Skeletal muscle tissue (tissue), 4 donors: ENCODE measurements around the gene FHIT. TPM values are rescaled to one million over a fixed set of nuclear protein-coding genes. Genes with fewer than 3 reads are reported as not detected.

ENCODE experiments used
- H3K27ac ChIP-seq: one replicate; pipeline ENCODE4 v1.7.0; 2013; ENCODE audit warnings: mild to moderate bottlenecking, low read depth, low read length, inconsistent platforms
- H3K27me3 ChIP-seq, 3 donors: one replicate each; pipeline ENCODE4 v1.7.0; 2013; ENCODE audit warnings: low read length in 3 of 3; ENCODE audit not compliant: control insufficient read depth in 3 of 3, insufficient read depth in 3 of 3
- H3K36me3 ChIP-seq, 3 donors: one replicate each; pipeline ENCODE4 v1.7.0; 2013; ENCODE audit warnings: low read length in 3 of 3; ENCODE audit not compliant: control insufficient read depth in 3 of 3, insufficient read depth in 3 of 3
- H3K4me1 ChIP-seq, 3 donors: one replicate each; pipeline ENCODE4 v1.7.0; 2013; ENCODE audit warnings: low read length in 3 of 3, mild to moderate bottlenecking in 3 of 3; ENCODE audit not compliant: control insufficient read depth in 3 of 3, insufficient read depth in 3 of 3
- H3K4me3 ChIP-seq, 3 donors: one replicate each; pipeline ENCODE4 v1.7.0; 2013; ENCODE audit warnings: low read length in 3 of 3
- H3K9ac ChIP-seq, 3 donors: one replicate each; pipeline ENCODE4 v1.7.0; 2013; ENCODE audit warnings: low read length in 3 of 3, mild to moderate bottlenecking in 3 of 3, moderate library complexity in 2 of 3, low read depth in 1 of 3
- H3K9me3 ChIP-seq, 3 donors: one replicate each; pipeline ENCODE4 v1.7.0; 2013; ENCODE audit warnings: low read length in 3 of 3; ENCODE audit not compliant: control insufficient read depth in 3 of 3
- total RNA-seq: library from RNA; depleted of rRNA; stranded (reverse); fragments of >200 nt; gene quantifications from one replicate; pipeline ENCODE4 v1.2.3, GENCODE V29; 2014
- donor health status: Osteomylitis.

FHIT gene
- total RNA-seq, 1 donor from 2014 or later: 4.2 TPM

- Histone ChIP-seq H3K9ac (no peak overlapping the region), H3K4me1 (no peaks in the 10 kb centered on the region), H3K9me3 (no peaks in the 10 kb centered on the region), H3K27me3 (no peaks in the 10 kb centered on the region), H3K4me3 (no peak overlapping the region), H3K36me3 (no peaks in the 10 kb centered on the region), H3K27ac (no peak overlapping the region)
Observed at GRCh38 chr3:60147249-60147950, 1103.9 kb downstream of the FHIT start.

- H3K4me1 ChIP-seq: no peaks in the 10 kb centered on the region
- no peaks in the 10 kb centered on the region for H3K36me3 ChIP-seq
- no peak overlapping the region for H3K4me3 ChIP-seq
- no peak overlapping the region for H3K27ac ChIP-seq
- H3K27me3 ChIP-seq: no peaks in the 10 kb centered on the region
- H3K9me3 ChIP-seq: no peaks in the 10 kb centered on the region
- H3K9ac ChIP-seq: no peak overlapping the region
Observed at GRCh38 chr3:60146121-60146520, 1105.1 kb downstream of the FHIT start.

GRCh38 chr3:60144071-60144470 lies 1107.2 kb downstream of the FHIT start:
- Histone ChIP-seq H3K9ac (no peak overlapping the region), H3K4me3 (no peak overlapping the region), H3K9me3 (no peaks in the 10 kb centered on the region), H3K36me3 (no peaks in the 10 kb centered on the region), H3K27ac (no peak overlapping the region), H3K4me1 (no peaks in the 10 kb centered on the region), H3K27me3 (no peaks in the 10 kb centered on the region)

- H3K27me3 ChIP-seq: no peaks in the 10 kb centered on the region
- no peaks in the 10 kb centered on the region for H3K4me1 ChIP-seq
- no peak overlapping the region for H3K27ac ChIP-seq
- H3K9ac ChIP-seq: no peak overlapping the region
- no peaks in the 10 kb centered on the region for H3K9me3 ChIP-seq
- no peaks in the 10 kb centered on the region for H3K36me3 ChIP-seq
- no peak overlapping the region for H3K4me3 ChIP-seq
Observed at GRCh38 chr3:60142009-60142408, 1109.2 kb downstream of the FHIT start.

GRCh38 chr3:60140160-60140559 lies 1111.1 kb downstream of the FHIT start:
- no peaks in the 10 kb centered on the region for H3K27me3 ChIP-seq
- no peaks in the 10 kb centered on the region for H3K4me1 ChIP-seq
- no peaks in the 10 kb centered on the region for H3K9me3 ChIP-seq
- no peak overlapping the region for H3K4me3 ChIP-seq
- no peak overlapping the region for H3K9ac ChIP-seq
- no peaks in the 10 kb centered on the region for H3K36me3 ChIP-seq
- H3K27ac ChIP-seq: no peak overlapping the region

GRCh38 chr3:60136601-60137000 lies 1114.7 kb downstream of the FHIT start:
- Histone ChIP-seq H3K27ac (no peak overlapping the region), H3K9me3 (no peaks in the 10 kb centered on the region), H3K27me3 (no peaks in the 10 kb centered on the region), H3K4me1 (peaks cover 3 to 5% (median 4%) of the 10 kb centered on the region in 3 donors), H3K4me3 (no peak overlapping the region), H3K9ac (no peak overlapping the region), H3K36me3 (no peaks in the 10 kb centered on the region)

- no peaks in the 10 kb centered on the region for H3K36me3 ChIP-seq
- H3K27me3 ChIP-seq: no peaks in the 10 kb centered on the region
- H3K27ac ChIP-seq: no peak overlapping the region
- H3K4me3 ChIP-seq: no peak overlapping the region
- no peak overlapping the region for H3K9ac ChIP-seq
- no peaks in the 10 kb centered on the region for H3K9me3 ChIP-seq
- H3K4me1 ChIP-seq: peaks cover 3 to 5% (median 4%) of the 10 kb centered on the region in 3 donors
Observed at GRCh38 chr3:60135474-60135873, 1115.8 kb downstream of the FHIT start.

GRCh38 chr3:60133269-60134162 lies 1117.7 kb downstream of the FHIT start:
- no peak overlapping the region for H3K4me3 ChIP-seq
- H3K9ac ChIP-seq: no peak overlapping the region
- H3K27ac ChIP-seq: no peak overlapping the region
- no peaks in the 10 kb centered on the region for H3K27me3 ChIP-seq
- H3K4me1 ChIP-seq: peaks cover 3 to 5% (median 4%) of the 10 kb centered on the region in 3 donors
- H3K9me3 ChIP-seq: no peaks in the 10 kb centered on the region
- no peaks in the 10 kb centered on the region for H3K36me3 ChIP-seq

GRCh38 chr3:60131618-60132017 lies 1119.6 kb downstream of the FHIT start:
- Histone ChIP-seq H3K36me3 (no peaks in the 10 kb centered on the region), H3K27me3 (no peaks in the 10 kb centered on the region), H3K4me1 (peaks cover 3 to 5% (median 4%) of the 10 kb centered on the region in 3 donors), H3K27ac (no peak overlapping the region), H3K4me3 (no peak overlapping the region), H3K9ac (no peak overlapping the region), H3K9me3 (no peaks in the 10 kb centered on the region)
